HCT116 (cell line): Measurements from ENCODE around the gene RIPOR3. TPM values are rescaled to one million over a fixed set of nuclear protein-coding genes. Genes with fewer than 3 reads are reported as not detected.

ENCODE experiments used
- ATAC-seq: fragments of 200-7000 bp; cut with Tn5 transposase; 2 replicates; pipeline ENCODE4 v1.9.1; 2020; ENCODE audit warnings: mild to moderate bottlenecking, moderate library complexity
- BruUV-seq: library from RNA; stranded (reverse); fragments of 400-500 nt; replicated peaks from 2 replicates; lab custom pipeline; 2021; lab: Mats Ljungman, UMichigan
- CTCF ChIA-PET: fragments of 300-600 bp; sonication (Branson Sonifier 250); formaldehyde crosslinking; loops from one replicate; lab custom pipeline; 2021; ENCODE audit warnings: antibody characterized with exemption; lab: Charles Lee
- POLR2A ChIA-PET: fragments of 300-600, 350-600 bp; sonication (Branson Sonifier 250); formaldehyde crosslinking; loops from one replicate; lab custom pipeline; 2021; ENCODE audit warnings: antibody characterized with exemption; lab: Charles Lee
- RAD21 ChIA-PET, 2 experiments: fragments of 300-600 bp; sonication (Branson Sonifier 250); formaldehyde crosslinking; loops; one replicate each; lab custom pipeline; 2023; ENCODE audit warnings: low total read pairs in 2 of 2; ENCODE audit not compliant: uncharacterized antibody in 2 of 2, unreplicated experiment in 2 of 2, low non-redundant PET in 1 of 2; lab: Charles Lee
- DNase-seq: peaks from one replicate; pipeline ENCODE4 v3.0.0-alpha.2; 2010; ENCODE audit warnings: low read depth, low spot score
- H2AFZ ChIP-seq: fragments of 200-600 bp; shearing (Covaris generic), sonication (generic); 2 replicates; pipeline ENCODE4 v1.6.1; 2017; ENCODE audit warnings: low read depth, mixed run types, mixed read lengths, antibody characterized with exemption, low read length; ENCODE audit not compliant: poor library complexity, severe bottlenecking
- H3K27ac ChIP-seq: 2 replicates; pipeline ENCODE4 v1.5.1; 2012; ENCODE audit warnings: low read depth, low read length
- H3K27me3 ChIP-seq: fragments of 200-600 bp; sonication (generic); 2 replicates; pipeline ENCODE4 v1.6.1; 2016; ENCODE audit warnings: mixed run types, low read length, mixed read lengths; ENCODE audit not compliant: insufficient read depth
- H3K36me3 ChIP-seq, 2 experiments: fragments of 200-500 bp in 1 of 2; fragments of 200-600 bp in 1 of 2; sonication (Bioruptor generic) in 1 of 2; sonication (generic) in 1 of 2; 2 replicates each; pipeline versions ENCODE4 v1.5.1 to v1.6.1; 2014 to 2016; ENCODE audit warnings: low read length in 2 of 2, inconsistent platforms in 1 of 2, mixed read lengths in 1 of 2, mixed run types in 1 of 2; ENCODE audit not compliant: insufficient read depth in 2 of 2, control insufficient read depth in 1 of 2
- H3K4me1 ChIP-seq, 2 experiments: fragments of 200-600 bp in 1 of 2; sonication (generic) in 1 of 2; 2 replicates each; pipeline versions ENCODE4 v1.5.1 to v1.6.1; 2012 to 2017; ENCODE audit warnings: low read length in 2 of 2, inconsistent platforms in 1 of 2, mild to moderate bottlenecking in 1 of 2, mixed read lengths in 1 of 2, mixed run types in 1 of 2, moderate library complexity in 1 of 2; ENCODE audit not compliant: insufficient read depth in 2 of 2, control insufficient read depth in 1 of 2
- H3K4me2 ChIP-seq: fragments of 200-600 bp; sonication (generic); 2 replicates; pipeline ENCODE4 v1.6.1; 2017; ENCODE audit warnings: mixed run types, low read length, mixed read lengths
- H3K4me3 ChIP-seq, 2 experiments: fragments of 200-600 bp in 1 of 2; sonication (generic) in 1 of 2; replicated peaks in 1 of 2; 2 replicates each; pipeline ENCODE4 v1.5.1; 2011 to 2016; ENCODE audit warnings: low read length in 2 of 2, control low read depth in 1 of 2, low read depth in 1 of 2, mild to moderate bottlenecking in 1 of 2, mixed read lengths in 1 of 2, mixed run types in 1 of 2
- H3K79me2 ChIP-seq: fragments of 200-600 bp; sonication (generic); 2 replicates; pipeline ENCODE4 v1.6.1; 2017; ENCODE audit warnings: mild to moderate bottlenecking, mixed run types, low read length, moderate library complexity, mixed read lengths; ENCODE audit not compliant: insufficient read depth
- H3K9ac ChIP-seq: fragments of 200-600 bp; sonication (generic); 2 replicates; pipeline ENCODE4 v1.6.1; 2016; ENCODE audit warnings: low read length, mixed read lengths
- H3K9me2 ChIP-seq: fragments of 200-600 bp; sonication (generic), shearing (Covaris generic); 2 replicates; pipeline ENCODE4 v1.6.1; 2017; ENCODE audit warnings: mixed run types, mild to moderate bottlenecking, moderate library complexity; ENCODE audit not compliant: insufficient read depth
- H3K9me3 ChIP-seq, 2 experiments: fragments of 200-500 bp in 1 of 2; fragments of 200-600 bp in 1 of 2; sonication (Bioruptor generic) in 1 of 2; sonication (generic) in 1 of 2; 2 replicates each; pipeline ENCODE4 v1.6.1; 2014 to 2017; ENCODE audit warnings: low read length in 2 of 2, mixed read lengths in 2 of 2, inconsistent platforms in 1 of 2, low read depth in 1 of 2, mild to moderate bottlenecking in 1 of 2, mixed run types in 1 of 2, moderate library complexity in 1 of 2; ENCODE audit not compliant: control insufficient read depth in 1 of 2, insufficient read depth in 1 of 2
- H4K20me1 ChIP-seq: fragments of 200-600 bp; sonication (generic), shearing (Covaris generic); 2 replicates; pipeline ENCODE4 v1.6.1; 2017; ENCODE audit warnings: mixed run types, mild to moderate bottlenecking, moderate library complexity; ENCODE audit not compliant: insufficient read depth
- CEBPB ChIP-seq: IDR thresholded peaks from 2 replicates; pipeline ENCODE4 v1.6.1; 2012; ENCODE audit warnings: low read depth
- ELF1 ChIP-seq: IDR thresholded peaks from 2 replicates; pipeline ENCODE4 v1.6.1; 2012; ENCODE audit warnings: low read depth, borderline replicate concordance
- EZH2 ChIP-seq: fragments of 200-600 bp; sonication (generic); IDR thresholded peaks from 2 replicates; pipeline ENCODE4 v1.6.1; 2017; ENCODE audit warnings: antibody characterized with exemption, mixed run types
- POLR2A ChIP-seq: IDR thresholded peaks from 2 replicates; pipeline ENCODE4 v1.7.0; 2011; ENCODE audit warnings: borderline replicate concordance; ENCODE audit not compliant: insufficient read depth, insufficient read length; ENCODE audit errors: extremely low read depth
- ZFX ChIP-seq: fragments of 450-650 bp; IDR thresholded peaks from 2 replicates; pipeline ENCODE4 v1.6.1; 2017
- intact Hi-C: fragments of 100-400 bp; cut with micrococcal nuclease; formaldehyde crosslinking; loops from 2 replicates; pipeline ENCODE4 v1.10.0; 2022
- microRNA counts: library from miRNA; unstranded; fragments of <30 nt; microRNA quantifications from one replicate; lab custom pipeline; 2015
- microRNA-seq: library from miRNA; unstranded; fragments of <30 nt; microRNA quantifications from one replicate; pipeline ENCODE4, GENCODE V29; 2016; ENCODE audit warnings: borderline number of aligned reads
- total RNA-seq: library from RNA; stranded (reverse); gene quantifications from one replicate; pipeline ENCODE4 v1.2.1, GENCODE V29; 2021; ENCODE audit not compliant: unreplicated experiment

Gene RIPOR3
- total RNA-seq, 1 experiment from 2014 or later, result 0.22 TPM

- CTCF ChIA-PET, result interaction anchor here (0.7 to 1.4 kb wide), 2 partner anchors 54 to 60 kb away, joined by 3 to 7 read pairs; no protein-coding TSS in a partner anchor
- Histone ChIP-seq H3K79me2 (peaks cover 87% of the 10 kb centered on the region), H3K36me3 (no peaks in the 10 kb centered on the region), H3K9me2 (no peaks in the 10 kb centered on the region), H3K27ac (peak overlapping the region; percentile 93; the same call in 1 of the 2 replicates), H4K20me1 (no peaks in the 10 kb centered on the region), H3K9me3 (no peaks in the 10 kb centered on the region), H3K4me1 (peaks cover 86 to 99% of the 10 kb centered on the region in 2 experiments), H2AFZ (no peak overlapping the region), H3K4me3 (no peak overlapping the region), H3K4me2 (peak overlapping the region; percentile 49), H3K27me3 (no peaks in the 10 kb centered on the region), H3K9ac (peak overlapping the region; percentile 63)
- RAD21 ChIA-PET, result no interaction called here
- intact Hi-C loops, result no loop called here
- TF ChIP-seq CEBPB (no peak), ZFX (no peak)
- ATAC-seq (no peak), DNase-seq (no peak)
- POLR2A ChIA-PET, result no interaction called here
- no TSS peak for BruUV-seq
Measured at GRCh38 chr20:50537546-50538201, 153.7 kb downstream of the RIPOR3 start.

GRCh38 chr20:50536333-50536732 lies 155.0 kb downstream of the RIPOR3 start:
- Histone ChIP-seq H3K4me1 (peaks cover 73 to 91% of the 10 kb centered on the region in 2 experiments), H2AFZ (no peak overlapping the region), H3K79me2 (peaks cover 86% of the 10 kb centered on the region), H3K4me3 (no peak overlapping the region), H4K20me1 (no peaks in the 10 kb centered on the region), H3K9me2 (no peaks in the 10 kb centered on the region), H3K4me2 (peak overlapping the region; percentile 26; the same call in 1 of the 2 replicates), H3K9ac (peak overlapping the region; percentile 17), H3K27me3 (no peaks in the 10 kb centered on the region), H3K27ac (peak overlapping the region; percentile 44; the same call in 1 of the 2 replicates), H3K36me3 (no peaks in the 10 kb centered on the region), H3K9me3 (no peaks in the 10 kb centered on the region)
- no peak for TF ChIP-seq POLR2A
- TF ChIP-seq EZH2, result no peak
- no peak for TF ChIP-seq ELF1
- BruUV-seq, result no TSS peak
- ChIA-PET CTCF (no interaction called here), RAD21 (no interaction called here), POLR2A (interaction anchor here (0.9 kb wide), 1 partner anchor 26 kb away, joined by 3 read pairs; the partner anchor contains the start of gene PTPN1)
- ATAC-seq (no peak), DNase-seq (no peak)
- intact Hi-C loops, result no loop called here

MicroRNAs within 50 kb of the gene (microRNA counts, 767-probe panel; counts per million panel counts)
- microRNA hsa-miR-645 (lab: Ali Mortazavi, UCI), result not detected

Small RNA genes within 50 kb of the gene (microRNA-seq; reads per million reads assigned to microRNA genes)
- gene MIR1302-5 (not detected), gene MIR645 (not detected)

Other genes with a start within 250 kb of the RIPOR3 start
- gene PTPN1, start 181.2 kb downstream of the RIPOR3 start, total RNA-seq, result 47.5 TPM
- gene PARD6B, start 40.0 kb upstream of the RIPOR3 start, total RNA-seq, result 41.3 TPM
- gene BCAS4, start 103.5 kb upstream of the RIPOR3 start, total RNA-seq, result 18.9 TPM
- gene ADNP, start 239.9 kb upstream of the RIPOR3 start, total RNA-seq, result 85.9 TPM